Transverse colon (tissue), 4 donors: Measurements from ENCODE around the gene JAKMIP2. TPM values are rescaled to one million over a fixed set of nuclear protein-coding genes. Genes with fewer than 3 reads are reported as not detected.

Experiments used
- DNase-seq: peaks from one replicate; pipeline ENCODE4 v3.0.0-alpha.2; 2019
- H3K27ac ChIP-seq, 4 donors: fragments of 200-600 bp; sonication (generic); 2 replicates each; pipeline ENCODE4 v1.5.1; 2016 to 2018; ENCODE audit warnings: inconsistent platforms in 4 of 4
- H3K27me3 ChIP-seq: fragments of 200-600 bp; sonication (generic); 2 replicates; pipeline ENCODE4 v1.5.1; 2017; ENCODE audit warnings: inconsistent platforms
- H3K36me3 ChIP-seq, 4 donors: fragments of 200-600 bp; sonication (generic); 2 replicates each; pipeline ENCODE4 v1.5.1; 2017 to 2019; ENCODE audit warnings: inconsistent platforms in 4 of 4
- H3K4me1 ChIP-seq, 4 donors: fragments of 200-600 bp; sonication (generic); 2 replicates each; pipeline ENCODE4 v1.5.1; 2017 to 2020; ENCODE audit warnings: inconsistent platforms in 4 of 4
- H3K4me3 ChIP-seq, 4 donors: fragments of 200-600 bp; sonication (generic); 1 replicate in 1 of 4; 2 replicates in 3 of 4; pipeline versions ENCODE4 v1.5.1 to v1.6.1; 2017 to 2019; ENCODE audit warnings: inconsistent platforms in 4 of 4
- H3K9me3 ChIP-seq, 2 donors: fragments of 200-600 bp; sonication (generic); 2 replicates each; pipeline ENCODE4 v1.5.1; 2017 to 2019; ENCODE audit warnings: inconsistent platforms in 2 of 2
- EP300 ChIP-seq: sonication (generic); formaldehyde crosslinking; IDR thresholded peaks from one replicate; pipeline ENCODE4 v1.6.1; 2017; ENCODE audit warnings: antibody characterized with exemption, low read depth
- POLR2A ChIP-seq: fragments of 450-650 bp; IDR thresholded peaks from one replicate; pipeline ENCODE4 v1.6.1; 2016; ENCODE audit warnings: antibody characterized with exemption, mild to moderate bottlenecking, moderate library complexity
- POLR2AphosphoS5 ChIP-seq, 3 donors: sonication (generic); formaldehyde crosslinking; IDR thresholded peaks; one replicate each; pipeline ENCODE4 v1.6.1; 2016; ENCODE audit warnings: antibody characterized with exemption in 3 of 3
- WGBS, 2 donors: methylation state at CpG; one replicate each; pipeline ENCODE4 v1.1.5; 2018; ENCODE audit warnings: low coverage in 1 of 2; 5-methylcytosine and 5-hydroxymethylcytosine counted together
- in situ Hi-C, 4 donors: fragments of 200-750 bp; cut with MboI; loops; one replicate each; pipeline versions ENCODE4 v1.15.0 to v1.15.1; 2017; ENCODE audit warnings: low sequenced_read_pairs in 3 of 4, low pct_ligation_motif_present in 1 of 4, low pct_unique_long_range_greater_than_20kb in 1 of 4
- intact Hi-C: fragments of 100-400 bp; cut with DNase I; formaldehyde crosslinking; loops from one replicate; pipeline ENCODE4 v1.15.1; 2023; ENCODE audit warnings: low total_unique reads
- total RNA-seq, 4 donors: library from RNA; depleted of rRNA; stranded (reverse); fragments of >200 nt; gene quantifications; one replicate each; pipeline ENCODE4 v1.1.0, GENCODE V29; 2016
- TF ChIP-seq, protein P1 (sequence below), 5 experiments: fragments of 200-600 bp in 3 of 5; fragments of 450-650 bp in 2 of 5; sonication (generic) in 3 of 5; IDR thresholded peaks; 1 replicate in 2 of 5; 2 replicates in 3 of 5; pipeline ENCODE4 v1.5.1; 2016 to 2017; ENCODE audit warnings: antibody characterized with exemption in 5 of 5, inconsistent platforms in 3 of 5, mild to moderate bottlenecking in 2 of 5, moderate library complexity in 1 of 5

Gene JAKMIP2
- total RNA-seq, 4 donors from 2014 or later: 0.37 to 0.79 (median 0.40) TPM

- in situ Hi-C loops: loop anchor here in 3 of 4 donors (10.0 to 25.0 kb wide), 4 partner anchors 96 to 336 kb away; partner anchors contain the start of gene STK32A (in 1 of the 3)
Measured at GRCh38 chr5:147560718-147561331, 221.7 kb downstream of the JAKMIP2 start.

GRCh38 chr5:147559749-147560148 is 222.8 kb downstream of the JAKMIP2 start:
- 57 to 63% methylated on average over 2 of the region's 2 CpGs for WGBS, 2 donors
- Histone ChIP-seq H3K36me3 (no peaks in the 10 kb centered on the region), H3K9me3 (no peaks in the 10 kb centered on the region), H3K27me3 (no peaks in the 10 kb centered on the region), H3K4me3 (no peak overlapping the region), H3K27ac (no peak overlapping the region), H3K4me1 (peaks cover 0 to 13% (median 4%) of the 10 kb centered on the region in 4 donors)
- DNase-seq: no peak
- intact Hi-C loops: loop anchor here (2.0 to 10.0 kb wide), 4 partner anchors 52 to 332 kb away; no protein-coding TSS in a partner anchor
- TF ChIP-seq, protein P1, sequence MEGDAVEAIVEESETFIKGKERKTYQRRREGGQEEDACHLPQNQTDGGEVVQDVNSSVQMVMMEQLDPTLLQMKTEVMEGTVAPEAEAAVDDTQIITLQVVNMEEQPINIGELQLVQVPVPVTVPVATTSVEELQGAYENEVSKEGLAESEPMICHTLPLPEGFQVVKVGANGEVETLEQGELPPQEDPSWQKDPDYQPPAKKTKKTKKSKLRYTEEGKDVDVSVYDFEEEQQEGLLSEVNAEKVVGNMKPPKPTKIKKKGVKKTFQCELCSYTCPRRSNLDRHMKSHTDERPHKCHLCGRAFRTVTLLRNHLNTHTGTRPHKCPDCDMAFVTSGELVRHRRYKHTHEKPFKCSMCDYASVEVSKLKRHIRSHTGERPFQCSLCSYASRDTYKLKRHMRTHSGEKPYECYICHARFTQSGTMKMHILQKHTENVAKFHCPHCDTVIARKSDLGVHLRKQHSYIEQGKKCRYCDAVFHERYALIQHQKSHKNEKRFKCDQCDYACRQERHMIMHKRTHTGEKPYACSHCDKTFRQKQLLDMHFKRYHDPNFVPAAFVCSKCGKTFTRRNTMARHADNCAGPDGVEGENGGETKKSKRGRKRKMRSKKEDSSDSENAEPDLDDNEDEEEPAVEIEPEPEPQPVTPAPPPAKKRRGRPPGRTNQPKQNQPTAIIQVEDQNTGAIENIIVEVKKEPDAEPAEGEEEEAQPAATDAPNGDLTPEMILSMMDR (IDR thresholded peaks at IDR 0.05): no peak
- TF ChIP-seq POLR2AphosphoS5 (IDR thresholded peaks at IDR 0.05) (no peak), EP300 (no peak), POLR2A (no peak)
- in situ Hi-C loops: loop anchor here in 3 of 4 donors (10.0 to 25.0 kb wide), 5 partner anchors 95 to 335 kb away; partner anchors contain the start of gene STK32A (in 1 of the 3)

More at GRCh38 chr5:147560718-147561331, 221.7 kb downstream of the JAKMIP2 start:
- Histone ChIP-seq H3K4me1 (peaks cover 0 to 9% (median 0%) of the 10 kb centered on the region in 4 donors), H3K36me3 (no peaks in the 10 kb centered on the region), H3K27me3 (no peaks in the 10 kb centered on the region), H3K27ac (no peak overlapping the region), H3K4me3 (no peak overlapping the region), H3K9me3 (no peaks in the 10 kb centered on the region)
- intact Hi-C loops: loop anchor here (5.0 kb wide), 1 partner anchor 334 kb away; no protein-coding TSS in a partner anchor
- TF ChIP-seq, protein P1 (IDR thresholded peaks at IDR 0.05): no peak
- TF ChIP-seq POLR2A (no peak), EP300 (no peak), POLR2AphosphoS5 (IDR thresholded peaks at IDR 0.05) (no peak)
- DNase-seq: no peak
- 72 to 78% methylated on average over 1 to 2 of the region's 2 CpGs for WGBS, 2 donors

DNA sequence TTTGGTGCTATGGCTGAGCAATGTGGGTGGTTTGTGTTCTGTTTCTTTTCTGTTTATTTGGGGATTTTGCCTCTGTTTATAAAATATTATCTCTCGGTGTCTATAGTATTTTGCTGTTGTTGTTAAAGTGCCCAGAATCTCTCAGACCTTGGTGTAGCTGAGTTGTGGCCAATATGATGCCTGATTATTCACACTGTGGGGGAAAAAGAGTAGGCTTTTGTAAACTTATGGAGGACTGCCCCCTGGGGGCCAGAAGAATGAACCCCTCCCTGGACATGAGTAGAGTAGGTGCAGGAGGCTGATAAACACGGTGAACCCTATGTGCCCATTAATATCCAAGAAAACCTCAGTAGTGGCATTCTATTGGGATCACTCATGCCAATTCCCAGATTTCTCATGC is 223.7 kb downstream of the JAKMIP2 start:
- Histone ChIP-seq H3K27me3 (no peaks in the 10 kb centered on the region), H3K36me3 (no peaks in the 10 kb centered on the region), H3K4me1 (peaks cover under 1 to 21% (median 6%) of the 10 kb centered on the region in 4 donors), H3K9me3 (no peaks in the 10 kb centered on the region), H3K27ac (peak overlapping the region; percentile 4 to 48 (median 35)), H3K4me3 (no peak overlapping the region)
- TF ChIP-seq, protein P1 (IDR thresholded peaks at IDR 0.05): peak; percentile 41 to 61 (median 53)
- TF ChIP-seq POLR2A: no peak
- intact Hi-C loops: loop anchor here (2.0 to 10.0 kb wide), 3 partner anchors 52 to 154 kb away; no protein-coding TSS in a partner anchor
- peak; percentile 29 for DNase-seq
- in situ Hi-C loops: loop anchor here in 2 of 4 donors (10.0 to 25.0 kb wide), 3 partner anchors 104 to 322 kb away; partner anchors contain the start of gene STK32A (in 1 of the 2)
- WGBS, 2 donors: 20 to 21% methylated on average over 1 to 2 of the region's 2 CpGs
